ENCODE measurements around the gene CMC4.
A peak's percentile ranks its signal among the peaks of the same experiment; 100 is the strongest.

The CMC4 gene

DNA sequence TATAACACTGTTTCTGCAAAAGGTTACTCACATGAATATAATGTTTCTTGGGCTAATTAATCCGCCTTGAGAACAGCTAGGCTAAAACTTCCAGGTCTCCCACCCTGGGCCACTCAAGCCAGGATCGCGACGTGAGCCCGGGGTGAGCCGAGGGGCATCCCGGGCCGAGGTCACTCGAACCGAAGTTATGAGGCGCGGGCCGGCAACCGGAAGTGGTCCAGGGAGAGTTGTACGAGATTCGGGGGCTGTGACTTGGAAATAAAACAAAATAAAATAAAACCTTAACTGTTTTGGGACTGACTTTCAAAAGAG, 317 bp downstream of the CMC4 start:
- H3K4me3 ChIP-seq (ENCODE audit: low read length): peak overlapping the region; percentile 90
- peak overlapping the region; percentile 88; the same call in 1 of the 2 replicates for H3K9ac ChIP-seq (ENCODE audit: low read depth, low read length)
- peaks cover 22% of the 10 kb centered on the region for H3K36me3 ChIP-seq (ENCODE audit: insufficient read depth, low read depth, low read length)
- H3K9me3 ChIP-seq (ENCODE audit: insufficient read depth, low read depth, low read length): no peaks in the 10 kb centered on the region
- H3K4me1 ChIP-seq (ENCODE audit: insufficient read depth, low read length): no peaks in the 10 kb centered on the region
- H3K27me3 ChIP-seq (ENCODE audit: insufficient read depth, low read length): no peaks in the 10 kb centered on the region
- H3K27ac ChIP-seq (ENCODE audit: low read length): peak overlapping the region; percentile 77

- Histone ChIP-seq H3K36me3 (ENCODE audit: insufficient read depth, low read depth, low read length) (peaks cover 16% of the 10 kb centered on the region; the same call in 1 of the 2 replicates), H3K4me1 (ENCODE audit: insufficient read depth, low read length) (no peaks in the 10 kb centered on the region), H3K27me3 (ENCODE audit: insufficient read depth, low read length) (no peaks in the 10 kb centered on the region), H3K9me3 (ENCODE audit: insufficient read depth, low read depth, low read length) (no peaks in the 10 kb centered on the region), H3K27ac (ENCODE audit: low read length) (no peak overlapping the region), H3K4me3 (ENCODE audit: low read length) (peak overlapping the region; percentile 90), H3K9ac (ENCODE audit: low read depth, low read length) (peak overlapping the region; percentile 88; the same call in 1 of the 2 replicates)
Measured at GRCh38 chrX:155070038-155070437, 898 bp downstream of the CMC4 start.

DNA sequence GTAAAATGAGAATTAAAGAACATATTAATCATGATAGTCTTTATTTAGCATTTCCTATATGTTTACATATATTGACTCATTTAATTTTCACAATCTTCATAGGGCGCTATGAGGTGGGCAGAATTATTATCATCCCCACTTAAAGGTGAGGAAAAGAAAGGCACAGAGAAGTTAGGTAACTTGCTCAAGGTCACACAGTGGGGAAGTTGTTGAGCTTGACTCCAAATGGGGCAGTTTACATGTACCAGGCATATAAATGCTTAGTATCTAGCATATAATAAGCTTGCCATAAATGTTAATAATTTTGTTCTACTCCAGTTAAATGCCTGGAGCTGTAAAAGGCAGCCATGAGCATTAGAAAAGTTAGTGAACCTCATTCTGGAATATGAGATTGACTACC, 1.5 kb downstream of the CMC4 start:
- H3K4me1 ChIP-seq (ENCODE audit: insufficient read depth, low read length): no peaks in the 10 kb centered on the region
- no peaks in the 10 kb centered on the region for H3K27me3 ChIP-seq (ENCODE audit: insufficient read depth, low read length)
- H3K9ac ChIP-seq (ENCODE audit: low read depth, low read length): peak overlapping the region; percentile 88; the same call in 1 of the 2 replicates
- no peak overlapping the region for H3K27ac ChIP-seq (ENCODE audit: low read length)
- peak overlapping the region; percentile 90; the same call in 1 of the 2 replicates for H3K4me3 ChIP-seq (ENCODE audit: low read length)
- H3K9me3 ChIP-seq (ENCODE audit: insufficient read depth, low read depth, low read length): no peaks in the 10 kb centered on the region
- peaks cover 11% of the 10 kb centered on the region; the same call in 1 of the 2 replicates for H3K36me3 ChIP-seq (ENCODE audit: insufficient read depth, low read depth, low read length)

GRCh38 chrX:155068165-155068564, 2.8 kb downstream of the CMC4 start:
- Histone ChIP-seq H3K4me3 (ENCODE audit: low read length) (no peak overlapping the region), H3K36me3 (ENCODE audit: insufficient read depth, low read depth, low read length) (peaks cover under 1% of the 10 kb centered on the region; the same call in 1 of the 2 replicates), H3K27ac (ENCODE audit: low read length) (no peak overlapping the region), H3K9me3 (ENCODE audit: insufficient read depth, low read depth, low read length) (no peaks in the 10 kb centered on the region), H3K4me1 (ENCODE audit: insufficient read depth, low read length) (no peaks in the 10 kb centered on the region), H3K9ac (ENCODE audit: low read depth, low read length) (no peak overlapping the region), H3K27me3 (ENCODE audit: insufficient read depth, low read length) (no peaks in the 10 kb centered on the region)

DNA sequence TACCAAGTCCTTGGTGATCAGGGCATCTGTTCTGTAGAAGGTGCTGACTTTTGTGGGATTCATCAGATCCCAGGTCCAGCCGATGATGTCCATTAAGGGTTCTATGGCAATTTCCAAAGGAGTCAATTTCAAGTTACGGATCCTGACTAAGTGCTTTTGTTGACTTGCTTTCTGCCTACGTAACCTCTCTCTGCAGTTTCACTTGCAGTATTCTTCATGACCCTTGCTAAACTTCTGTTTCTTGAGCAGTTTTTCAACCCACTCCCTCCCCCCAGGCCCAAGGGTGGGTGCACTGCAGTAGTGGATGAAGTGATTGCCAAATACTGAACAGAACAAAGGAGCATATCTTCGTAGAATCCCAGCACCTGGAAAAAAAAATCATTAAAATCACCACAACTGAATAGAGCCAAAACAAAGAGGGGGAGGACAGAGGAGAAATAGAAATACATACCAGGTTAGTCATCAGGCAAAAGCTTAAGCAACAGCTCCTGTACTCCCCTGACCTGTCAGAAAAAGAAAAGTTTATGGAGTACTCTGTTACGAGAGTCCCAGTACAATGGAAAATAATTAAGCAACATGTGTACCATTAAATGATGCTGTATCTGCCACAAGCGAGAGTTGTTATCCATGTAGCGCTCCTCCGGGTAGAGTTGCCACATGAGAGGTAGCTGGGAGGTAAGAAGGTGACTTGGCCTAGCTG, 5.8 kb downstream of the CMC4 start:
- Histone ChIP-seq H3K27me3 (ENCODE audit: insufficient read depth, low read length) (no peaks in the 10 kb centered on the region), H3K36me3 (ENCODE audit: insufficient read depth, low read depth, low read length) (peaks cover 4% of the 10 kb centered on the region), H3K9ac (ENCODE audit: low read depth, low read length) (no peak overlapping the region), H3K27ac (ENCODE audit: low read length) (no peak overlapping the region), H3K4me1 (ENCODE audit: insufficient read depth, low read length) (no peaks in the 10 kb centered on the region), H3K4me3 (ENCODE audit: low read length) (no peak overlapping the region), H3K9me3 (ENCODE audit: insufficient read depth, low read depth, low read length) (no peaks in the 10 kb centered on the region)

DNA sequence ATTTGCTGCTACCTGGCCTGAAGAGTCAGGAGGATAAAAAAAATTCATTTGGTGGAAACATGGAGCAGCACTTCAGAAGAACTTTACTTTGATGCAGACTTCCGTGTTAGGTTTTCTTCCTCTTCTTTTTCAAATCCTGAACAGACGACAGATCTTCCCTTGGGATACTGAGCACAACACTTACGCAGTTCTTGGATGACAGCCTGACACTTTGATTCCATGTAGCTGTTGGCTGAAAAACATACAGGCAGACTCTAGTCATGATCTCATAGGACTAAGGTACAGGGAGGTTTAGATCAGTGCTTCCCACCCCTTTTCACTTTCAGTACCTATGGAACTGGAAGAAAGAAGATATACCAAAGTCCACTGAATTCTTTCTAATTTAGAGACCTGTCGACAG, 9.2 kb downstream of the CMC4 start:
- H3K27me3 ChIP-seq (ENCODE audit: insufficient read depth, low read length): no peaks in the 10 kb centered on the region
- peaks cover 5% of the 10 kb centered on the region; the same call in 1 of the 2 replicates for H3K4me1 ChIP-seq (ENCODE audit: insufficient read depth, low read length)
- no peak overlapping the region for H3K4me3 ChIP-seq (ENCODE audit: low read length)
- H3K36me3 ChIP-seq (ENCODE audit: insufficient read depth, low read depth, low read length): peaks cover 4% of the 10 kb centered on the region
- no peak overlapping the region for H3K27ac ChIP-seq (ENCODE audit: low read length)
- no peaks in the 10 kb centered on the region for H3K9me3 ChIP-seq (ENCODE audit: insufficient read depth, low read depth, low read length)
- H3K9ac ChIP-seq (ENCODE audit: low read depth, low read length): no peak overlapping the region

DNA sequence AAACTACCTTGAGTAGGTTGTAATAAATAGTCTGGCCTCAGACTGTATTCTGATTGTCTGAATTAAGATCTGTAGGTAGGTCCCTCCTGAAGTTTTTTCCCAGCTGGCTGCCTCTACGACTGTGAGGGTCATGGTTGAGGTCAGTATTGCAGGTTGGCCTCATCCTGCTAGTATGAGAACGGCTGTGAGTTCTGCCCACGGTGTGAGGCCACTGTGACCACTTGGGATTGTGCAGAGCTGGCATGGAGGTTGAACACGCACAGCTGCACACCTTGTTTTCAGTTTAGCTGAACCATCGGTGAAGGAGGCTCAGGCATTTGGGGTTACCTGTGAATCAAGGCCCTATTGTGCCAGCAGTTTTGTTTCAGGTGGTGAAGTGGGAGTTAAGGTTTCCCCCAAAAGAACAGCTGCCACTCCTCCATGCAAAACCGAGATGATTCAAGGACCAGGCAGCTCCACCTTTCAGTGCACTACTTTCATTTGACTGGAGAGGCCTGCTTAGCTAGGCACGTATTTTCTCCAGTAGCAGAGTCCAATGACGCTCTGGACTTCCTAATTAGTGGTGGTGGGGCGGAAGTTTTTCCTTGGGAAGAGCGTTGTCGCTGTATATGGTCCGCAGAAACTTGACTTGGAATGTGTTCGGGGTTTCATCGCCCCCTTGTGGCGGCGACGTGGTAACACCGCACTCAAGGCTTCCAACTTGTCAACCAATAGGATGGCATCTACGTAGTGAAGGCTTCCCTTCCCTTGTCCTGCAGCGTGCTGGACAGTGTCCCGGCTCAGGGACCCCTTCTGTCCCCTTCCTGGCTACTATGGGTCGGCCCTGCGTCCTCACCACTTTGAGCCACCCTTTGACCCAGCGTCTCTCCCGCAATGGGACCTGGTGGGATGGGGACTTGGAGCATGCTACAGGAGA, 13.8 kb downstream of the CMC4 start:
- Histone ChIP-seq H3K27me3 (ENCODE audit: insufficient read depth, low read length) (no peaks in the 10 kb centered on the region), H3K9ac (ENCODE audit: low read depth, low read length) (peak overlapping the region; percentile 61; the same call in 1 of the 2 replicates), H3K36me3 (ENCODE audit: insufficient read depth, low read depth, low read length) (peaks cover 12% of the 10 kb centered on the region), H3K4me1 (ENCODE audit: insufficient read depth, low read length) (peaks cover 7% of the 10 kb centered on the region; the same call in 1 of the 2 replicates), H3K9me3 (ENCODE audit: insufficient read depth, low read depth, low read length) (no peaks in the 10 kb centered on the region), H3K27ac (ENCODE audit: low read length) (no peak overlapping the region), H3K4me3 (ENCODE audit: low read length) (peak overlapping the region; percentile 50)

DNA sequence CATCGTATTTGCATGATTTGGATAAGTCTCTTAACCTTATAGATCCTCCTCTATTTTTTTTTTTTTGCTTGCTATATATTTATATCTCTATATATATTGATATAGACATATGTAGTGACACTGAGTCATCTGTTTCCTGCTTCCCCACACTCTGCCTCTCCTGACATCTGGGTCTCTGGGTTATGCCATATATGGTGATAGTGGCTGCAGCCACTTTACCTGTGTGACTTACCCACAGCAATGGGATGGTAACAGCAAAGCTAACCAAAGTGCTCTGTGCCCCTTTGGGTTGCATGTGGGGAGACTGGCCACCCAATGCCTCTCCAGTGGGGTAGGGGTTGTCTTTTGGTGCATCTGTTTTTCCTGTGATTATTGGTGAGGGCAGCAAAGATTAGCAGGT, 14.5 kb downstream of the CMC4 start:
- Histone ChIP-seq H3K27ac (ENCODE audit: low read length) (no peak overlapping the region), H3K4me1 (ENCODE audit: insufficient read depth, low read length) (peaks cover 7% of the 10 kb centered on the region; the same call in 1 of the 2 replicates), H3K27me3 (ENCODE audit: insufficient read depth, low read length) (no peaks in the 10 kb centered on the region), H3K9me3 (ENCODE audit: insufficient read depth, low read depth, low read length) (no peaks in the 10 kb centered on the region), H3K4me3 (ENCODE audit: low read length) (no peak overlapping the region), H3K9ac (ENCODE audit: low read depth, low read length) (no peak overlapping the region), H3K36me3 (ENCODE audit: insufficient read depth, low read depth, low read length) (peaks cover 17% of the 10 kb centered on the region)

- H3K36me3 ChIP-seq (ENCODE audit: insufficient read depth, low read depth, low read length): peaks cover 14% of the 10 kb centered on the region; the same call in 1 of the 2 replicates
- no peaks in the 10 kb centered on the region for H3K9me3 ChIP-seq (ENCODE audit: insufficient read depth, low read depth, low read length)
- no peaks in the 10 kb centered on the region for H3K27me3 ChIP-seq (ENCODE audit: insufficient read depth, low read length)
- no peak overlapping the region for H3K4me3 ChIP-seq (ENCODE audit: low read length)
- H3K4me1 ChIP-seq (ENCODE audit: insufficient read depth, low read length): peaks cover 7% of the 10 kb centered on the region; the same call in 1 of the 2 replicates
- no peak overlapping the region for H3K9ac ChIP-seq (ENCODE audit: low read depth, low read length)
- H3K27ac ChIP-seq (ENCODE audit: low read length): no peak overlapping the region
Measured at GRCh38 chrX:155055494-155055893, 15.4 kb downstream of the CMC4 start.

DNA sequence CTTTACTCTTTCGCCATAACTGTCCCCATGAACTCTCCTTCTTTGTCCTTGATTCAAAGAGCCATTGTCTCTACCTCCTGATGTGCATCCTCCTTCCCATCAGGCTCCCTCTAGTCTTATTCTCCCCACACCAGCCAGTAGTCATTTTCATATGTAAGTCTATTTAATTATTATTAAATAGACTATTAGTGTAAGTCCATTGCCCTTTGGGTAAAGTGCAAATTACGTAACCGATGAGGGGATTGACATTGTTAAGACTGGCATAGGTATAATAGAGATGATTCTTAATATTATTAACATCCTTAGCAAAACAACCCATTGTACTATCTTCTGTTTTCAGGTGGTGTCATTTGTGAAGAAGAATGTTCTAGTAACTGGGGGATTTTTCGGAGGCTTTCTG, 16.7 kb downstream of the CMC4 start:
- no peak overlapping the region for H3K9ac ChIP-seq (ENCODE audit: low read depth, low read length)
- H3K27ac ChIP-seq (ENCODE audit: low read length): no peak overlapping the region
- H3K4me3 ChIP-seq (ENCODE audit: low read length): no peak overlapping the region
- H3K4me1 ChIP-seq (ENCODE audit: insufficient read depth, low read length): peaks cover 7% of the 10 kb centered on the region; the same call in 1 of the 2 replicates
- H3K36me3 ChIP-seq (ENCODE audit: insufficient read depth, low read depth, low read length): peaks cover 14% of the 10 kb centered on the region; the same call in 1 of the 2 replicates
- no peaks in the 10 kb centered on the region for H3K9me3 ChIP-seq (ENCODE audit: insufficient read depth, low read depth, low read length)
- H3K27me3 ChIP-seq (ENCODE audit: insufficient read depth, low read length): no peaks in the 10 kb centered on the region

- Histone ChIP-seq H3K4me1 (ENCODE audit: insufficient read depth, low read length) (peaks cover 7% of the 10 kb centered on the region; the same call in 1 of the 2 replicates), H3K27me3 (ENCODE audit: insufficient read depth, low read length) (no peaks in the 10 kb centered on the region), H3K9me3 (ENCODE audit: insufficient read depth, low read depth, low read length) (no peaks in the 10 kb centered on the region), H3K27ac (ENCODE audit: low read length) (no peak overlapping the region), H3K36me3 (ENCODE audit: insufficient read depth, low read depth, low read length) (peaks cover 14% of the 10 kb centered on the region; the same call in 1 of the 2 replicates), H3K9ac (ENCODE audit: low read depth, low read length) (no peak overlapping the region), H3K4me3 (ENCODE audit: low read length) (no peak overlapping the region)
Measured at GRCh38 chrX:155053656-155054055, 17.3 kb downstream of the CMC4 start.
